H9 (cell line): Measurements from ENCODE around the gene NGF. TPM values are rescaled to one million over a fixed set of nuclear protein-coding genes. Genes with fewer than 3 reads are reported as not detected.

Source experiments
- DNase-seq: peaks from one replicate; pipeline ENCODE4 v3.0.0-alpha.2; 2017
- H2AFZ ChIP-seq: one replicate; pipeline ENCODE4 v1.6.1; 2013; ENCODE audit warnings: mild to moderate bottlenecking, low read length, control low read depth, moderate library complexity
- H2AK5ac ChIP-seq: 2 replicates; pipeline ENCODE4 v1.6.1; 2013; ENCODE audit warnings: low read length, control low read depth, mixed read lengths; ENCODE audit not compliant: insufficient read length
- H2BK120ac ChIP-seq: one replicate; pipeline ENCODE4 v1.6.1; 2013; ENCODE audit warnings: low read depth, mild to moderate bottlenecking, low read length, control low read depth, inconsistent platforms; ENCODE audit not compliant: poor library complexity, severe bottlenecking
- H2BK12ac ChIP-seq: 2 replicates; pipeline ENCODE4 v1.6.1; 2013; ENCODE audit warnings: low read length, control low read depth, mixed read lengths, low read depth; ENCODE audit not compliant: insufficient read length
- H2BK15ac ChIP-seq: 2 replicates; pipeline ENCODE4 v1.6.1; 2013; ENCODE audit warnings: low read depth, low read length, control low read depth
- H2BK20ac ChIP-seq: one replicate; pipeline ENCODE4 v1.6.1; 2013; ENCODE audit warnings: low read depth, mild to moderate bottlenecking, low read length, control low read depth, inconsistent platforms; ENCODE audit not compliant: poor library complexity, severe bottlenecking
- H2BK5ac ChIP-seq: 2 replicates; pipeline ENCODE4 v1.6.1; 2013; ENCODE audit warnings: low read length, control low read depth, mixed read lengths; ENCODE audit not compliant: insufficient read length
- H3K14ac ChIP-seq: 2 replicates; pipeline ENCODE4 v1.6.1; 2013; ENCODE audit warnings: low read length, control low read depth; ENCODE audit not compliant: insufficient read depth
- H3K18ac ChIP-seq: 2 replicates; pipeline ENCODE4 v1.6.1; 2013; ENCODE audit warnings: low read depth, mild to moderate bottlenecking, mixed read lengths, low read length, control low read depth; ENCODE audit not compliant: insufficient read length
- H3K23ac ChIP-seq: 2 replicates; pipeline ENCODE4 v1.6.1; 2013; ENCODE audit warnings: low read length, control low read depth, mixed read lengths, low read depth; ENCODE audit not compliant: insufficient read length
- H3K23me2 ChIP-seq: 2 replicates; pipeline ENCODE4 v1.6.1; 2013; ENCODE audit warnings: low read depth, mild to moderate bottlenecking, mixed read lengths, low read length, control low read depth; ENCODE audit not compliant: insufficient read length, poor library complexity, severe bottlenecking
- H3K27ac ChIP-seq: 2 replicates; pipeline ENCODE4 v1.5.1; 2013; ENCODE audit warnings: low read length, control low read depth, mixed read lengths, low read depth; ENCODE audit not compliant: insufficient read length
- H3K27me3 ChIP-seq: 2 replicates; pipeline ENCODE4 v1.6.1; 2013; ENCODE audit warnings: low read length, control low read depth, inconsistent platforms; ENCODE audit not compliant: insufficient read depth
- H3K4ac ChIP-seq: 2 replicates; pipeline ENCODE4 v1.6.1; 2013; ENCODE audit warnings: low read depth, mild to moderate bottlenecking, control low read depth, inconsistent platforms, low read length, moderate library complexity
- H3K4me1 ChIP-seq: 2 replicates; pipeline ENCODE4 v1.6.1; 2013; ENCODE audit warnings: low read length, control low read depth, inconsistent platforms; ENCODE audit not compliant: insufficient read depth
- H3K4me2 ChIP-seq: 2 replicates; pipeline ENCODE4 v1.6.1; 2013; ENCODE audit warnings: low read length, control low read depth, mixed read lengths; ENCODE audit not compliant: insufficient read length, insufficient read depth
- H3K56ac ChIP-seq: 2 replicates; pipeline ENCODE4 v1.6.1; 2013; ENCODE audit warnings: low read depth, mild to moderate bottlenecking, mixed read lengths, low read length, control low read depth; ENCODE audit not compliant: insufficient read length
- H3K79me1 ChIP-seq: 2 replicates; pipeline ENCODE4 v1.6.1; 2013; ENCODE audit warnings: low read depth, mild to moderate bottlenecking, moderate library complexity, low read length, control low read depth, inconsistent platforms; ENCODE audit not compliant: insufficient read depth, poor library complexity, severe bottlenecking
- H3K79me2 ChIP-seq: 2 replicates; pipeline ENCODE4 v1.6.1; 2013; ENCODE audit warnings: low read length, control low read depth, inconsistent platforms; ENCODE audit not compliant: insufficient read depth
- H3K9ac ChIP-seq: 2 replicates; pipeline ENCODE4 v1.6.1; 2013; ENCODE audit warnings: low read length, control low read depth, mixed read lengths; ENCODE audit not compliant: insufficient read length; ENCODE audit errors: extremely low read depth
- H3K9me3 ChIP-seq: one replicate; pipeline ENCODE4 v1.6.1; 2013; ENCODE audit warnings: low read depth, low read length, inconsistent platforms; ENCODE audit not compliant: control insufficient read depth
- H3T11ph ChIP-seq: one replicate; pipeline ENCODE4 v1.6.1; 2013; ENCODE audit warnings: mild to moderate bottlenecking, low read length, control low read depth, inconsistent platforms
- H4K20me1 ChIP-seq: one replicate; pipeline ENCODE4 v1.6.1; 2013; ENCODE audit not compliant: control insufficient read depth, insufficient read length, insufficient read depth
- H4K5ac ChIP-seq: 2 replicates; pipeline ENCODE4 v1.6.1; 2013; ENCODE audit warnings: low read depth, mild to moderate bottlenecking, mixed read lengths, low read length, control low read depth; ENCODE audit not compliant: insufficient read length
- H4K8ac ChIP-seq: replicated peaks from 2 replicates; pipeline ENCODE4 v1.6.1; 2013; ENCODE audit warnings: low read length, control low read depth, mixed read lengths, low read depth; ENCODE audit not compliant: insufficient read length
- H4K91ac ChIP-seq: 2 replicates; pipeline ENCODE4 v1.6.1; 2013; ENCODE audit warnings: low read depth, mild to moderate bottlenecking, moderate library complexity, mixed read lengths, low read length, control low read depth; ENCODE audit not compliant: insufficient read length
- H3K27ac Mint-ChIP-seq, 3 experiments: 2 replicates in 2 of 3; 3 replicates in 1 of 3; pipeline ENCODE4 v1.8.0; 2020 to 2021; ENCODE audit warnings: mixed read lengths in 3 of 3, mild to moderate bottlenecking in 1 of 3, moderate library complexity in 1 of 3
- H3K27me3 Mint-ChIP-seq: 2 replicates; pipeline ENCODE4 v1.8.0; 2021; ENCODE audit warnings: low read depth, mild to moderate bottlenecking, moderate library complexity, mixed read lengths
- H3K36me3 Mint-ChIP-seq, 3 experiments: 2 replicates in 2 of 3; 3 replicates in 1 of 3; pipeline ENCODE4 v1.8.0; 2020 to 2021; ENCODE audit warnings: low read depth in 3 of 3, mixed read lengths in 3 of 3; ENCODE audit not compliant: insufficient read depth in 1 of 3
- H3K4me1 Mint-ChIP-seq, 2 experiments: 2 replicates each; pipeline ENCODE4 v1.8.0; 2020; ENCODE audit warnings: mixed read lengths in 2 of 2
- H3K4me3 Mint-ChIP-seq, 2 experiments: 2 replicates in 1 of 2; 3 replicates in 1 of 2; pipeline ENCODE4 v1.8.0; 2020 to 2021; ENCODE audit warnings: mild to moderate bottlenecking in 2 of 2, mixed read lengths in 2 of 2, moderate library complexity in 1 of 2
- H3K9me3 Mint-ChIP-seq, 2 experiments: 2 replicates in 1 of 2; 3 replicates in 1 of 2; pipeline ENCODE4 v1.8.0; 2020; ENCODE audit warnings: mild to moderate bottlenecking in 2 of 2, mixed read lengths in 2 of 2, moderate library complexity in 1 of 2
- CTCF ChIP-seq: fragments of 200-600 bp; sonication (generic); conservative IDR thresholded peaks from 3 replicates; pipeline ENCODE4 v1.8.0; 2021; ENCODE audit warnings: antibody characterized with exemption, mild to moderate bottlenecking
- WGBS: extraction: QIAGEN DNeasy Blood & Tissue Kit; methylation state at CpG from one replicate; pipeline ENCODE4 v1.1.7; 2013; ENCODE audit warnings: missing lambda C conversion rate, low lambda C conversion rate, mixed read lengths; ENCODE audit not compliant: insufficient read length; ENCODE audit errors: extremely low coverage; 5-methylcytosine and 5-hydroxymethylcytosine counted together
- total RNA-seq: library from RNA; stranded (reverse); gene quantifications from 2 replicates; pipeline ENCODE4 v1.2.1, GENCODE V29; 2021

Gene NGF
- total RNA-seq, 1 experiment from 2014 or later = 0.22 TPM

GRCh38 chr1:115262886-115263285 is 75.2 kb downstream of the NGF start:
- H3K4me1 ChIP-seq = no peaks in the 10 kb centered on the region
- H3K9me3 ChIP-seq = peaks cover 6% of the 10 kb centered on the region
- Mint-ChIP-seq H3K27me3 (no peaks in the 10 kb centered on the region; the same call in none of the 2 replicates), H3K9me3 (peaks cover 12 to 13% of the 10 kb centered on the region in 2 experiments), H3K4me3 (no peak overlapping the region), H3K4me1 (no peaks in the 10 kb centered on the region), H3K36me3 (peaks cover 7 to 12% (median 8%) of the 10 kb centered on the region in 3 experiments), H3K27ac (no peak overlapping the region)
- H2BK20ac ChIP-seq = no peak overlapping the region
- no peaks in the 10 kb centered on the region for H3K79me1 ChIP-seq
- no peak overlapping the region for H3K4ac ChIP-seq
- H4K5ac ChIP-seq = no peak overlapping the region
- H3K18ac ChIP-seq = no peak overlapping the region
- H2AK5ac ChIP-seq = no peak overlapping the region
- H3K23me2 ChIP-seq = no peaks in the 10 kb centered on the region
- no peak for DNase-seq
- H3K27ac ChIP-seq = no peak overlapping the region
- H4K8ac ChIP-seq = no peak overlapping the region
- H2BK12ac ChIP-seq = no peak overlapping the region
- no peak overlapping the region for H4K91ac ChIP-seq
- no peak for TF ChIP-seq CTCF
- H3K79me2 ChIP-seq = no peaks in the 10 kb centered on the region
- H3K4me2 ChIP-seq = no peak overlapping the region
- H3T11ph ChIP-seq = no peak overlapping the region
- H2BK5ac ChIP-seq = no peak overlapping the region
- H4K20me1 ChIP-seq = no peaks in the 10 kb centered on the region
- H2AFZ ChIP-seq = no peak overlapping the region
- H3K23ac ChIP-seq = no peak overlapping the region
- no peak overlapping the region for H3K56ac ChIP-seq
- H3K27me3 ChIP-seq = no peaks in the 10 kb centered on the region
- no peak overlapping the region for H3K9ac ChIP-seq
- no CpG with 5 or more reads among the region's 4 CpGs for WGBS
- no peak overlapping the region for H2BK120ac ChIP-seq
- no peak overlapping the region for H3K14ac ChIP-seq
- H2BK15ac ChIP-seq = no peak overlapping the region
